IPS-18a (cell line): Measurements from ENCODE around the gene STPG4.

Experiments
- H3K27ac ChIP-seq: one replicate; pipeline ENCODE4 v1.5.1; 2013; ENCODE audit warnings: low read length
- H3K27me3 ChIP-seq: one replicate; pipeline ENCODE4 v1.6.1; 2013; ENCODE audit warnings: mild to moderate bottlenecking, low read length; ENCODE audit not compliant: control insufficient read depth, insufficient read depth
- H3K36me3 ChIP-seq: one replicate; pipeline ENCODE4 v1.6.1; 2013; ENCODE audit warnings: low read depth, low read length; ENCODE audit not compliant: control insufficient read depth
- H3K4me1 ChIP-seq: one replicate; pipeline ENCODE4 v1.6.1; 2013; ENCODE audit warnings: low read depth, low read length; ENCODE audit not compliant: control insufficient read depth
- H3K4me3 ChIP-seq: one replicate; pipeline ENCODE4 v1.5.1; 2013; ENCODE audit warnings: low read length
- H3K9ac ChIP-seq: one replicate; pipeline ENCODE4 v1.6.1; 2013; ENCODE audit warnings: mild to moderate bottlenecking, low read length, moderate library complexity
- H3K9me3 ChIP-seq: one replicate; pipeline ENCODE4 v1.6.1; 2013; ENCODE audit warnings: low read depth, low read length; ENCODE audit not compliant: control insufficient read depth

Gene STPG4, protein sequence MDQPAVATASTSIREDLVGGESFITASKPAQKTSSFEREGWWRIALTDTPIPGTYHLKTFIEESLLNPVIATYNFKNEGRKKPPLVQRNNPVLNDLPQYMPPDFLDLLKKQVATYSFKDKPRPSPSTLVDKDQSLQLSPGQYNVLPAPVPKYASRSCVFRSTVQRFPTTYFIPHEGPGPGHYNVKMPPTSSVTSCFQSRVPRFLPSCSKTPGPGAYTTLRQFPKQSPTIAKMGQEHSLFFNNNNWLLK

GRCh38 chr2:47155091-47155876 is at the start of gene STPG4:
STPG4 (minus strand) TSS chr2:47155308; CDS start chr2:47155251, 57 bp downstream.
- no peak within 1 kb of the TSS for H3K9ac ChIP-seq
- no peaks in the 10 kb centered on the region for H3K9me3 ChIP-seq
- H3K27ac ChIP-seq: no peak within 1 kb of the TSS
- no peaks in the 10 kb centered on the region for H3K4me1 ChIP-seq
- H3K4me3 ChIP-seq: no peak within 1 kb of the TSS
- H3K27me3 ChIP-seq: no peaks in the 10 kb centered on the region
- peaks cover 21% of the 10 kb centered on the region for H3K36me3 ChIP-seq

DNA sequence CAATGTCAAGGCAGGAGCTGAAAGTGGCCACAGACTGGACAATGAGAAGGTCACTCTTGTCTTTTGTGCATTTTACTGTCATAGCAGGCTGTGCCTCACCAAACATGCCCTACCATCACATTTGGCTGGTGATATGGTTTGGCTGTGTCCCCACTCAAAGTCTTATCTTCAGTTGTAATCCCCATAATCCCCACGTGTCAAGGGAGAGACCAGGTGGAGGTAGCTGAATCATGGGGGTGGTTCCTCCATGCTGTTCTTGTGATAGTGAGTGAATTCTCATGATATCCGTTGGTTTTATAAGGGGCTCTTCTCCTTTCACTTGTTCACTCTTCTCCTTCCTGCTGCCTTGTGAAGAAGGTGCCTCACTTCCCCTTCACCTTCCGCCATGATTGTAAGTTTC is 49.6 kb upstream of the STPG4 start:
- Histone ChIP-seq H3K9me3 (no peaks in the 10 kb centered on the region), H3K27ac (no peak overlapping the region), H3K4me1 (no peaks in the 10 kb centered on the region), H3K4me3 (no peak overlapping the region), H3K27me3 (no peaks in the 10 kb centered on the region), H3K36me3 (no peaks in the 10 kb centered on the region), H3K9ac (no peak overlapping the region)

DNA sequence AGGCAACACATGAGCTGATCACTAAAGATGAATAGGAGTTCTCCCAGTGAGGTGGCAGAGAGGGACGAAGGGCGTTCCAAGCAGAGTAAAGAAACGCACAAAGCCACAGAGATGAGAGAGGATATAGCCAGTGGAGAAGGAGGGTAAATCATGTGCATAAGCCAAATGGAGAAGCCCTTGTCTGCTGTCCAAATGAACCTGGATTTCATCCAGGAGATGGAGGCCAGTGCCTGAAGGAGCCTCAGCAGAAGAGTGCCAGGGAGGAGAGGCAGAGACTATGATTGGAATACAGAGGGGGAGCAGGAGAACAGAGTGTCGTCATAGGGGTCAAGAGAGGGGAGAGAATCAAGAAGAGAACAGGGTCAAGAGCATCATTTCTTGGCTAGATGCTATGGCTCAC is 48.9 kb upstream of the STPG4 start:
- Histone ChIP-seq H3K36me3 (no peaks in the 10 kb centered on the region), H3K9me3 (no peaks in the 10 kb centered on the region), H3K27ac (no peak overlapping the region), H3K4me1 (peaks cover 4% of the 10 kb centered on the region), H3K4me3 (no peak overlapping the region), H3K27me3 (no peaks in the 10 kb centered on the region), H3K9ac (no peak overlapping the region)

GRCh38 chr2:47201224-47201623 is 46.1 kb upstream of the STPG4 start:
- no peak overlapping the region for H3K27ac ChIP-seq
- no peaks in the 10 kb centered on the region for H3K27me3 ChIP-seq
- peaks cover 8% of the 10 kb centered on the region for H3K4me1 ChIP-seq
- no peaks in the 10 kb centered on the region for H3K9me3 ChIP-seq
- no peak overlapping the region for H3K9ac ChIP-seq
- H3K4me3 ChIP-seq: no peak overlapping the region
- H3K36me3 ChIP-seq: no peaks in the 10 kb centered on the region

- Histone ChIP-seq H3K4me1 (peaks cover 13% of the 10 kb centered on the region), H3K4me3 (no peak overlapping the region), H3K27ac (no peak overlapping the region), H3K27me3 (no peaks in the 10 kb centered on the region), H3K9ac (no peak overlapping the region), H3K9me3 (no peaks in the 10 kb centered on the region), H3K36me3 (no peaks in the 10 kb centered on the region)
These were observed 43.9 kb upstream of the STPG4 start for GRCh38 chr2:47198985-47199451.

GRCh38 chr2:47196499-47196898 is 41.4 kb upstream of the STPG4 start:
- no peak overlapping the region for H3K9ac ChIP-seq
- no peaks in the 10 kb centered on the region for H3K36me3 ChIP-seq
- H3K4me3 ChIP-seq: no peak overlapping the region
- H3K4me1 ChIP-seq: peaks cover 38% of the 10 kb centered on the region
- no peaks in the 10 kb centered on the region for H3K9me3 ChIP-seq
- H3K27me3 ChIP-seq: no peaks in the 10 kb centered on the region
- H3K27ac ChIP-seq: no peak overlapping the region

- no peak overlapping the region for H3K9ac ChIP-seq
- peaks cover 42% of the 10 kb centered on the region for H3K4me1 ChIP-seq
- no peak overlapping the region for H3K27ac ChIP-seq
- H3K9me3 ChIP-seq: no peaks in the 10 kb centered on the region
- no peaks in the 10 kb centered on the region for H3K27me3 ChIP-seq
- no peaks in the 10 kb centered on the region for H3K36me3 ChIP-seq
- no peak overlapping the region for H3K4me3 ChIP-seq
These were observed 40.9 kb upstream of the STPG4 start for GRCh38 chr2:47196046-47196445.

- Histone ChIP-seq H3K36me3 (no peaks in the 10 kb centered on the region), H3K4me3 (no peak overlapping the region), H3K27ac (no peak overlapping the region), H3K4me1 (peaks cover 45% of the 10 kb centered on the region), H3K9ac (no peak overlapping the region), H3K9me3 (no peaks in the 10 kb centered on the region), H3K27me3 (no peaks in the 10 kb centered on the region)
These were observed 40.0 kb upstream of the STPG4 start for GRCh38 chr2:47195148-47195547.

DNA sequence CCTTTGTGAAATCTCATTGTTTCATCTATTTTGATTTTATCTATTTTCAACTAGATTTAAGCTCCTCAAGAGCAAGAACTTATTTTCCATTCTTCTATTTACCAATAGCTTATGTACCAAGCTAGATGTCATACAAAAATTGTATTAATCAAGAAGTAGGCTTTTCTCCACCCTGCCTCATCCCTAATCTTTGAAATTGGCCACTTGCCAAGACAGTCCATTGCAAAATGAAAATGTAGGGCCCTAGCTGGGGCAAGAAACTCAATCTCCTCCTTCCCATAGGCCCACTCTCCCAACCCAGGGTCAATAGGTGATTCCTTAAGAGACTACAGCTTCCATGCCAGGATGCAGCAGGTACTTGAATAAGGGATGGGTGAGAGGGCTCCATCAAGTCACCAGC is 39.3 kb upstream of the STPG4 start:
- no peak overlapping the region for H3K27ac ChIP-seq
- no peaks in the 10 kb centered on the region for H3K27me3 ChIP-seq
- H3K9me3 ChIP-seq: no peaks in the 10 kb centered on the region
- no peaks in the 10 kb centered on the region for H3K36me3 ChIP-seq
- no peak overlapping the region for H3K9ac ChIP-seq
- no peak overlapping the region for H3K4me3 ChIP-seq
- H3K4me1 ChIP-seq: peaks cover 45% of the 10 kb centered on the region

- Histone ChIP-seq H3K4me1 (peaks cover 41% of the 10 kb centered on the region), H3K27me3 (no peaks in the 10 kb centered on the region), H3K27ac (no peak overlapping the region), H3K9ac (no peak overlapping the region), H3K4me3 (peak overlapping the region; percentile 13), H3K9me3 (no peaks in the 10 kb centered on the region), H3K36me3 (no peaks in the 10 kb centered on the region)
These were observed 38.5 kb upstream of the STPG4 start for GRCh38 chr2:47193607-47194006.

GRCh38 chr2:47190188-47190881 is 35.2 kb upstream of the STPG4 start:
- Histone ChIP-seq H3K36me3 (no peaks in the 10 kb centered on the region), H3K4me1 (peaks cover 34% of the 10 kb centered on the region), H3K9me3 (no peaks in the 10 kb centered on the region), H3K27ac (no peak overlapping the region), H3K27me3 (no peaks in the 10 kb centered on the region), H3K9ac (no peak overlapping the region), H3K4me3 (no peak overlapping the region)
